PC-3 (cell line): ENCODE results near the gene KIF25.

Source experiments
- EZH2 ChIP-seq: fragments of 300-600 bp; sonication (generic); IDR thresholded peaks from one replicate; pipeline ENCODE4 v1.6.1; 2017; ENCODE audit warnings: antibody characterized with exemption, mild to moderate bottlenecking, low read length; ENCODE audit not compliant: unreplicated experiment
- EZH2phosphoT487 ChIP-seq: fragments of 300-600 bp; sonication (generic); IDR thresholded peaks from 2 replicates; pipeline ENCODE4 v1.6.1; 2018; ENCODE audit warnings: mild to moderate bottlenecking, antibody characterized with exemption, low read length, borderline replicate concordance
- TF ChIP-seq, protein P1 (sequence below): fragments of 300-600 bp; sonication (generic); conservative IDR thresholded peaks from 2 replicates; pipeline ENCODE4 v1.5.1; 2017; ENCODE audit warnings: antibody characterized with exemption, low read depth, mild to moderate bottlenecking, low read length

DNA sequence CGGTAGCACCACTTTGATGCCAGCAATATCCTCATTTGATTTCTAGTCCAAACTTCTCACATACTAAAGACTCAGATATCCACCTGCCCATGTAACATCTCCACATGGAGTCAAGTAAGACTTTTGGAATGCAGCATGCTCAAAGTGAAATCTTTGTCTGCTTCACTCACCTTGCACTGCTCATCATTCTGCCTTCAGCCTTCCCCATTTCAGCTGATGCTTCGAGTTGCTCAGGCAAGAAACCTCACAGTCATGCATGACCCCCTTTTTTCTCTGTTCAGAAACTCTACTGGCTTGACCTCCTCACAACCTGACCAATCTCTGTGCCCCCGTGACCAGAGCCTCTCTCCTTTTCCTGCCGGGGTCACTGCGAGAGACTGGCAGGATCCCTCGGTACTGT lies 41.0 kb upstream of the KIF25 start:
- TF ChIP-seq EZH2 (no peak), EZH2phosphoT487 (no peak)
- TF ChIP-seq, protein P1, sequence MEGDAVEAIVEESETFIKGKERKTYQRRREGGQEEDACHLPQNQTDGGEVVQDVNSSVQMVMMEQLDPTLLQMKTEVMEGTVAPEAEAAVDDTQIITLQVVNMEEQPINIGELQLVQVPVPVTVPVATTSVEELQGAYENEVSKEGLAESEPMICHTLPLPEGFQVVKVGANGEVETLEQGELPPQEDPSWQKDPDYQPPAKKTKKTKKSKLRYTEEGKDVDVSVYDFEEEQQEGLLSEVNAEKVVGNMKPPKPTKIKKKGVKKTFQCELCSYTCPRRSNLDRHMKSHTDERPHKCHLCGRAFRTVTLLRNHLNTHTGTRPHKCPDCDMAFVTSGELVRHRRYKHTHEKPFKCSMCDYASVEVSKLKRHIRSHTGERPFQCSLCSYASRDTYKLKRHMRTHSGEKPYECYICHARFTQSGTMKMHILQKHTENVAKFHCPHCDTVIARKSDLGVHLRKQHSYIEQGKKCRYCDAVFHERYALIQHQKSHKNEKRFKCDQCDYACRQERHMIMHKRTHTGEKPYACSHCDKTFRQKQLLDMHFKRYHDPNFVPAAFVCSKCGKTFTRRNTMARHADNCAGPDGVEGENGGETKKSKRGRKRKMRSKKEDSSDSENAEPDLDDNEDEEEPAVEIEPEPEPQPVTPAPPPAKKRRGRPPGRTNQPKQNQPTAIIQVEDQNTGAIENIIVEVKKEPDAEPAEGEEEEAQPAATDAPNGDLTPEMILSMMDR = no peak
